ENCODE results near the gene RAB11FIP3. TPM values are rescaled to one million over a fixed set of nuclear protein-coding genes. Genes with fewer than 3 reads are reported as not detected.

Gene RAB11FIP3
- total and polyA plus RNA-seq, 2 of the 13 experiments (the other 11 are each of a cell fraction or from before 2014, with no cell fraction given): 34.3 to 57.6 TPM

- TF ChIP-seq ZNF646 (CRISPR knock-in tag; IDR thresholded peaks at IDR 0.05): no peak
- TF ChIP-seq NFE2L2 (IDR thresholded peaks at IDR 0.05; ENCODE audit: low read length): no peak
- peak; percentile 79 for TF ChIP-seq KMT2A (CRISPR knock-in tag; IDR thresholded peaks at IDR 0.05)
- TF ChIP-seq FOXA3 (CRISPR knock-in tag; IDR thresholded peaks at IDR 0.05): peak; percentile 30; the same call in 1 of the 2 replicates
- no peak for TF ChIP-seq ELF3 (CRISPR knock-in tag; IDR thresholded peaks at IDR 0.05)
- TF ChIP-seq ZNF619 (CRISPR knock-in tag; IDR thresholded peaks at IDR 0.05): no peak; the same call in 1 of the 2 replicates
- TF ChIP-seq PAXIP1 (CRISPR knock-in tag; conservative IDR thresholded peaks at IDR 0.05): peak; percentile 82
- no peak for TF ChIP-seq ZBTB10 (CRISPR knock-in tag; IDR thresholded peaks at IDR 0.05; ENCODE audit: borderline replicate concordance)
- TF ChIP-seq ZNF766 (CRISPR knock-in tag; IDR thresholded peaks at IDR 0.05; ENCODE audit: borderline replicate concordance): no peak
- TF ChIP-seq ZNF446 (CRISPR knock-in tag; IDR thresholded peaks at IDR 0.05): no peak
- TF ChIP-seq ARID5B (CRISPR knock-in tag; IDR thresholded peaks at IDR 0.05): peak; percentile 46; the same call in 1 of the 2 replicates
These were observed 118.1 kb downstream of the RAB11FIP3 start (continued) for GRCh38 chr16:543301-544164.
